Activated naive CD4-positive, alpha-beta T cell treated with anti-CD3 and anti-CD28 coated beads for 36 hours (primary cell): Measurements from ENCODE around the gene SLC26A2. TPM values are rescaled to one million over a fixed set of nuclear protein-coding genes. Genes with fewer than 3 reads are reported as not detected.

Experiments
- CTCF ChIA-PET: fragments of 350-600 bp; sonication (Branson Sonifier 250); formaldehyde crosslinking; loops from one replicate; lab custom pipeline; 2021; ENCODE audit warnings: antibody characterized with exemption; lab: Charles Lee
- DNase-seq: peaks from one replicate; pipeline ENCODE4 v3.0.0-alpha.2; 2020
- H3K27ac Mint-ChIP-seq: one replicate; pipeline ENCODE4 v1.8.0; 2021; ENCODE audit warnings: mild to moderate bottlenecking, mixed read lengths
- H3K27me3 Mint-ChIP-seq: one replicate; pipeline ENCODE4 v1.8.0; 2021; ENCODE audit warnings: low read depth, mixed read lengths
- H3K36me3 Mint-ChIP-seq: one replicate; pipeline ENCODE4 v1.8.0; 2021; ENCODE audit warnings: low read depth, mixed read lengths
- H3K4me1 Mint-ChIP-seq: one replicate; pipeline ENCODE4 v1.8.0; 2021; ENCODE audit warnings: low read depth, mixed read lengths
- H3K4me3 Mint-ChIP-seq: one replicate; pipeline ENCODE4 v1.8.0; 2021; ENCODE audit warnings: mild to moderate bottlenecking, moderate library complexity, mixed read lengths
- H3K9me3 Mint-ChIP-seq: one replicate; pipeline ENCODE4 v1.8.0; 2021; ENCODE audit warnings: mixed read lengths
- intact Hi-C: fragments of 100-400 bp; cut with micrococcal nuclease; formaldehyde crosslinking; loops from one replicate; pipeline ENCODE4 v1.15.1; 2023
- total RNA-seq, 2 experiments: library from RNA; stranded (reverse); gene quantifications; one replicate each; pipeline ENCODE4 v1.2.3, GENCODE V29; 2021

Gene SLC26A2
- total RNA-seq, 2 experiments from 2014 or later = 3.5 to 3.7 TPM

DNA sequence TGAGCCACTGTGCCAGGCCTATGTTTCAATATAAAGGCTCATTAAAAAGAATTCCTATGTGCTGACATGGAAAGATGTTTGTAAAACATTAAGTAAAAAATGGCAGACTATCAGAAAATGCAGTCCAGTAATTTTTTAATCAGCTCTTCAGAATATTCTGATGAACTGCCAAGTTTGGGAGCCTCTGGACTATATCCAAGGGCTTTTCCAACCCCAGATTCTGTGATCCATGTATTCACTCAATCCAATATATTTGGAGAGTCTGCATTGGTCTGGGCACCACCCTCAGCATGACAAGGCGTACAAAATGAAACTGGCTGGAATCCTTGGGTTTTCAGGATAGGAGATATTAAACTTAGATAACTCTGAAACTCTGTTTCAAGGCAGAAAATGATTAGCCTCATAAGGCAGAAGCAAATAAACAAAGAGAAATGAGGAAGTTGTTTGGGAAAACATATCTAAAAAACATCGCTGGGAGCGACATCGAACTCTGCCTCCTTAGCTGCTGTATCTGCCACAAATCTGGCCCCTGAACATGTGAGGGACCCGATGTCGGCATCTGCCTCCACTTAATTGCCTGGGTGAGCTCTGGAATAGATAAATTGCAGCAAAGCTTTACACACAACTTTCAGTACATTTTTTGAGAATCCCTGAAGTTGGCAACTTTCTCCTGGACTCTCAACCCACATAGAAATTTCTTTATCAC is 30.4 kb upstream of the SLC26A2 start:
- DNase-seq = no peak
- no peaks in the 10 kb centered on the region for H3K4me1 Mint-ChIP-seq
- CTCF ChIA-PET = no interaction called here
- H3K36me3 Mint-ChIP-seq = no peaks in the 10 kb centered on the region
- intact Hi-C loops = no loop called here
- H3K27me3 Mint-ChIP-seq = peaks cover 19% of the 10 kb centered on the region
- H3K27ac Mint-ChIP-seq = no peak overlapping the region
- no peaks in the 10 kb centered on the region for H3K9me3 Mint-ChIP-seq
- no peak overlapping the region for H3K4me3 Mint-ChIP-seq

DNA sequence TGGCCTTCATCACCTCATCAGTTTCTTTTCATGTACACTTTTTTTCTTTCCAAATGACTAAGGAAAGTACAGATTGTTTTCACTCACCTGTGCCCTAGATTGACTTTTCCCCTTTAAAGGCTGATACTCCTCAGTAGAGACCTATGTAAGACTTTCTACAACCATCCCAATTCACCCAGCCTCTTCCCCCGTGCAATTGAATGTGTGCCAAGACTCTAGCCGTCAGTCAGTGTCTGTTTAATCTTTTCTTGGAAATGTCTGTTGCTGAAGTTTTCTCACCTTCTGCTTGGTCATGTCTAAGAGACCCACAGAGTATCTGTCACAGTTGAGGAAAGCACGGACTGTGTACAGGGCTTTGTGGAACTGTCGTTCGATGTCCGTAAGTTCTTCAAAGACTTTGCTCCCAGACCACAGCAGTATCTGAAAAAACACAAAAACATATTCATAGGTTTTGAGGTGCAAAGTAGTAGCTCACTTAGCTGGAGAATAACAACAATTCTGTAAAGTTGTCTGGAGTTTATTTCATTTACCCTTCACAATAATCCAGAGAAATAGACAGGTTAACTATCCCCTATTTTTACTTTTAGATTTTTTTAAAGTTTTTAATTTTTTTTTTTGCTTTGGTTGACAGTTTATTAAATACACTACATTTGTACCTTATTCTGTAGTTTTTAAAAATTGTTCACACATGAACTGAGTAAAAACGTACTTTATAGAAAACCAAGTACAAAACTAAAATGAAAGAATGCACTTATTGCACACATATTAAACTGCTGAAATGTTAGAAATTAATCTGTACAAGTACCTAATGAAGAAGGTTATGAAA is 29.6 kb upstream of the SLC26A2 start:
- no peak overlapping the region for H3K4me3 Mint-ChIP-seq
- H3K27me3 Mint-ChIP-seq = peaks cover 19% of the 10 kb centered on the region
- intact Hi-C loops = no loop called here
- no peak overlapping the region for H3K27ac Mint-ChIP-seq
- DNase-seq = no peak
- H3K4me1 Mint-ChIP-seq = no peaks in the 10 kb centered on the region
- H3K36me3 Mint-ChIP-seq = no peaks in the 10 kb centered on the region
- CTCF ChIA-PET = interaction anchor here (0.6 to 0.7 kb wide), 2 partner anchors 31 to 70 kb away, joined by 4 to 5 read pairs; no protein-coding TSS in a partner anchor
- H3K9me3 Mint-ChIP-seq = no peaks in the 10 kb centered on the region

DNA sequence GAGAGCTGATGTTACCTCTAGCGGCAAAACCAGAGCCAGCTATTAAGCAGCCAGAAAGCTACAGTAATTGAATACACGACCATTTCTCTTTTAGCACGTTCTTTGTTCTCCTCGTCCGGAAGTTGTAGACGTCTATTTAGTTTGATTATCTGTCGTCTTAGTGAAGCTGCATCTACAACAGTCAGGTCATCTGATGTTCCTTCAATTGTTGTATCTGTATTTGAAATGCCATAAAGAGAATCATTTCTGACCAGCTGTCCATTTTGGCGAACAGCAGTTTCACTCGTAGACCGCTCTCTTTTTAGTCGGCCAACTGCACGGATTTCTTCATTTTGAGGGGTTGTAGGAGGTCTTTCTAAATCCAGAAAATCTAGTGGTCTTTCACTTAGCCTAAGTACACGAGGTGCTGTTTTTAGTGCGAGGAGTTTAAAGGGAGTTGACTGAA is 28.5 kb upstream of the SLC26A2 start:
- Mint-ChIP-seq H3K27ac (no peak overlapping the region), H3K4me3 (no peak overlapping the region), H3K4me1 (no peaks in the 10 kb centered on the region), H3K9me3 (no peaks in the 10 kb centered on the region), H3K27me3 (peaks cover 19% of the 10 kb centered on the region), H3K36me3 (no peaks in the 10 kb centered on the region)
- intact Hi-C loops = no loop called here
- CTCF ChIA-PET = no interaction called here
- DNase-seq = no peak

DNA sequence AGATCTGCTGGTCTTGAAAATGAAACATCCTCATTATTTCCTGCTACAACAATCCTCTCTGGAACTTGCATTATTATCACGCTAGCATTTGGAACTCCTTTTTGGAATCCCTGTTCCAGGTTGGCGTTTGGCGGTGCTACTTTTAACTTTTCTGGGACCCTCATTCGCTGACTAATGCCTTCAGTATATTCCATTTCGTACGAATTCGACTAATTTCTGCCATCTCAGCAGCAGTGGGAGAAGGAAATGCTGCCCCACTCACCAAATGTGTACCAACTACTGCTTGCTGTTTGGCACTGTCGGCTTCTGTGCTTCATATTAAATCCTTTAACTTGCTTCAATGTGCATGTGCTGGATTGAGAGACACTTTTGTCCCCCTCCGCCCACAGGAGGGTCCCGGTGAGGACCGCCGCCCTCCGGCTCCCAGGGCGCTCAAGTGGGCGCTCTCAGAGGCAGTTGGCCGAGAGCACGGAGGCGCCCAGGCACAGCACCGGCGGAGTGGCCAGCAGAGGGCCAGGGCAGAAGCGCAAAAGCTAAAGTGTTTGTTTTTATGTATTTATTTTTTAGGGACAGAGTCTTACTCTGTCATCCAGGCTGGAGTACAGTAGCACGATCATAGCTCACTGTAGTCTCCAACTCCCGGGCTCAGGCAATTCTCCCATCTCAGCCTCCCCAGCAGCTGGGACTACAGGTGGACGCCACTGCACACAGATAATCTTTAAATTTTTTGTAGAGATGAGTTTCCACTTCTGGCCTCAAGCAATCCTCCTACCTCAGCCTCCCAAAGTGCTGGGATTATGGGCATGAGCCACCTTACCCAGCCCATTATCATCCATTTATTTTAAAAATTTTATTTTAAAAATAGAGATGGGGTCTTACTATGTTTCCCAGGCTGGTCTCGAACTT is 27.9 kb upstream of the SLC26A2 start:
- Mint-ChIP-seq H3K27me3 (peaks cover 19% of the 10 kb centered on the region), H3K27ac (no peak overlapping the region), H3K9me3 (no peaks in the 10 kb centered on the region)

DNA sequence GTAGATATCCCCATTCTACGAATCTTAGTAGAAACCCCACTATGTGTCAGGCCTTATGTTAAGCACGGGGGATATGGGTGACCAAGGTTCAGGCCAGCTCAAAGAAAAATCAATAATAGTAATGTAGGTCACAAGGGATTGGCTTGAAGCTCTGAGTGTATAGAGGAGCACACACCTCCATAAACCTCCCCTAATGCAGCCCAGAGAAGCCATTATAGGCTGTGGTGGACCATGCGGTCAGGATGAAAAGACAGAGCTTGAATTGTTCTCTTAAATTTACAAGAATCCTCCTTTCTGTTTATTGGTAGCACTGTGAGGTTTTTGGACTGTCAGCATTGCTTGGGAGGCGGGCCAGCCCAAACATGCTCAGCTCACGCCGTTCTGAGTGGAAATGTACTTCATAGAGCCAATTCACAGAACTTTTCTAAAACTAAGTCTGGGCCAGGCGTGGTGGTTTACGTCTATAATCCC is 25.1 kb upstream of the SLC26A2 start:
- Mint-ChIP-seq H3K9me3 (no peaks in the 10 kb centered on the region), H3K27ac (no peak overlapping the region), H3K36me3 (no peaks in the 10 kb centered on the region), H3K4me3 (no peak overlapping the region), H3K27me3 (peaks cover 16% of the 10 kb centered on the region), H3K4me1 (peaks cover 6% of the 10 kb centered on the region)
- DNase-seq = no peak
- CTCF ChIA-PET = interaction anchor here (0.6 to 1.5 kb wide), 5 partner anchors 22 to 56 kb away, joined by 3 to 5 read pairs (median 3); no protein-coding TSS in a partner anchor
- intact Hi-C loops = no loop called here

More for the DNA sequence above, 27.9 kb upstream of the SLC26A2 start:
- DNase-seq = no peak
- CTCF ChIA-PET = no interaction called here
- intact Hi-C loops = no loop called here
- H3K4me3 Mint-ChIP-seq = no peak overlapping the region
- H3K36me3 Mint-ChIP-seq = no peaks in the 10 kb centered on the region
- no peaks in the 10 kb centered on the region for H3K4me1 Mint-ChIP-seq

DNA sequence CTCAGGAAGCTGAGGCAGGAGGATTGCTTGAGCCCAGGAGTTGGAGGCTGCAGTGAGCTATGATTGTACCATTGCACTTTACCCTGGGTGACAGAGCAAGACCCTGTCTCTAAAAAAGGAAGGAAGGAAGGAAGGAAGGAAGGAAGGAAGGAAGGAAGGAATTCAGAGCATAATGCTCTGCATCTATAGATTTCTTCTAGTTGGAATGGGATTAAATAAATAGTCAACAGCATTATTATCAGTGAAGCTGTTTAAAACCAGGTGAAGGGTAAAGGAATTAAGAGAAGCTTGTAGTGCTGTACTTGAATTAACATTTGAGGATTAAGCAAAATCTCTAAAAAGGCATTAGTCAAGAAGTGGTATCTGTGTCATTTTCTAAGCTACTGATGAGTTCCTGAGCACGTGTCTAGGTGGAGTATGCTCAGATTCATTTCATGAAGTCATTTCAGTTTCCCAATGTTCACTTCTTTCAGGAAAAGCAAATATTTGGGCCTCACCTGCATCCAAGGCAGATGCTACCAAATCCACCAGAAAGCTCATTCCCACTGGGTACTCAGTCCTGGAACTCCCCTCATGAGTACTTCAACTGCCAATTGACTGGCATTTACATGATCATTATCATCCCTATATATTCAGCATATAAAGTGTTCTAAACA is 24.4 kb upstream of the SLC26A2 start:
- DNase-seq = no peak
- no peaks in the 10 kb centered on the region for H3K36me3 Mint-ChIP-seq
- CTCF ChIA-PET = interaction anchor here (0.6 to 1.3 kb wide), 3 partner anchors 23 to 26 kb away, joined by 3 to 5 read pairs (median 5); no protein-coding TSS in a partner anchor
- H3K27me3 Mint-ChIP-seq = peaks cover 11% of the 10 kb centered on the region
- peaks cover 6% of the 10 kb centered on the region for H3K4me1 Mint-ChIP-seq
- H3K27ac Mint-ChIP-seq = no peak overlapping the region
- no peak overlapping the region for H3K4me3 Mint-ChIP-seq
- intact Hi-C loops = no loop called here
- no peaks in the 10 kb centered on the region for H3K9me3 Mint-ChIP-seq

DNA sequence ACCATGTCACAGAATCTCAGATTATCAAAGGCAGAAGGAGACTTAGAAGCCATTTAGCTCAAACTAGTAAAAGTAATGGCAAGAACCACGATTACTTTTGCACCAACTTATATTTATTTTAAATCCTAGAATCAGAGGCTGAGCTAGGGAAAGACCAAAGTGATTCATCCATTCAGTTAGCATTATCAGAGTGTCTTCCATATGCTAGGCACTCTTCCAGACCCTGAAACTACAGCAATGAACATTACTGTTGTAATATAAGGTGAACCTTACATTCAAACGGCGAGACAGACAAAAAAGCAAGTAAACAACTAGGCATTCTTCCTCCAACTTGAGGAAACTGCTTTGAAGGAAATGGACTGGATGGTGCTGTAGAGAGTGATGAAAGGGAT is 23.9 kb upstream of the SLC26A2 start:
- H3K9me3 Mint-ChIP-seq = no peaks in the 10 kb centered on the region
- H3K27me3 Mint-ChIP-seq = peaks cover 9% of the 10 kb centered on the region
- CTCF ChIA-PET = interaction anchor here (1.2 to 1.3 kb wide), 2 partner anchors 22 to 25 kb away, joined by 5 read pairs; no protein-coding TSS in a partner anchor
- no peak for DNase-seq
- peaks cover 6% of the 10 kb centered on the region for H3K4me1 Mint-ChIP-seq
- intact Hi-C loops = no loop called here
- no peak overlapping the region for H3K27ac Mint-ChIP-seq
- no peak overlapping the region for H3K4me3 Mint-ChIP-seq
- no peaks in the 10 kb centered on the region for H3K36me3 Mint-ChIP-seq

DNA sequence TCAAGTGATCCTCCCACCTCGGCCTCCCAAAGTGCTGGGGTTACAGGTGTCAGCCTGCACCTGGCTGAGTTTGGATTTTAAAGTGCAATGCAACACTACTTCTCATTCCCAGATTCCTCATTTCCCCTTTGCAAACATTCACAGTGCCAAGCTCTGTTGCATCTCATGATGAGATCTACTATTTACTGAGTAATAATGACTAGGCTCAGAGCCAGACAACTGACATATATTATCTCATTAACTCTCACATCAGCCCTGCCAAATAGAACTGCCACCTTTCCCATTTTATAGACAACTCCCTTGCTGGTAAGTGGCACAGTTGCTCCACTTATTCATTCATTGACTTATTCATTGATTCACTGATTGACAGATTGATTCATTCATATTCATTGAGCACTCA is 22.9 kb upstream of the SLC26A2 start:
- intact Hi-C loops = no loop called here
- H3K27me3 Mint-ChIP-seq = peaks cover 2% of the 10 kb centered on the region
- H3K27ac Mint-ChIP-seq = no peak overlapping the region
- no peaks in the 10 kb centered on the region for H3K9me3 Mint-ChIP-seq
- CTCF ChIA-PET = no interaction called here
- H3K36me3 Mint-ChIP-seq = no peaks in the 10 kb centered on the region
- H3K4me1 Mint-ChIP-seq = peaks cover 6% of the 10 kb centered on the region
- no peak overlapping the region for H3K4me3 Mint-ChIP-seq
- DNase-seq = no peak

DNA sequence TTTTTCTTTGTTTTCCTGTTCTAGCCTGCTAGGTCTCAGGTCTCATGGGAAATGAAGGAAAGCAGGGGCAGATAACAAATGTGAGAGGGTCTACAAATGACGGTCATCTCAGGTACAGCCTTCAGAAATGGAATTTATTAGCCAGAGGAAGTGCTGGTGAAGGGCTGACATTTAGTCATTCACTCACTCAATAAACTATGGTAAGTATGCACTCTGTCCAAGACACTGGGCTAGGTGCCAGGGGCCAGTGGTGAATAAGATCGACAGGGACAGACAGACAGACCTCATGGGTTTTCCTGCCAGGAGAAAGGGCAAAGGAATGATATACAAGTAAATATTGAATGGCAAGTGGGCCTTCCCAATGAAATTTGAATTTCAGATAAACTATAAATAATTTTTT is 22.3 kb upstream of the SLC26A2 start:
- no peak for DNase-seq
- H3K9me3 Mint-ChIP-seq = no peaks in the 10 kb centered on the region
- H3K27ac Mint-ChIP-seq = no peak overlapping the region
- CTCF ChIA-PET = no interaction called here
- peaks cover 6% of the 10 kb centered on the region for H3K4me1 Mint-ChIP-seq
- H3K36me3 Mint-ChIP-seq = no peaks in the 10 kb centered on the region
- no peak overlapping the region for H3K4me3 Mint-ChIP-seq
- no peaks in the 10 kb centered on the region for H3K27me3 Mint-ChIP-seq
- intact Hi-C loops = no loop called here

DNA sequence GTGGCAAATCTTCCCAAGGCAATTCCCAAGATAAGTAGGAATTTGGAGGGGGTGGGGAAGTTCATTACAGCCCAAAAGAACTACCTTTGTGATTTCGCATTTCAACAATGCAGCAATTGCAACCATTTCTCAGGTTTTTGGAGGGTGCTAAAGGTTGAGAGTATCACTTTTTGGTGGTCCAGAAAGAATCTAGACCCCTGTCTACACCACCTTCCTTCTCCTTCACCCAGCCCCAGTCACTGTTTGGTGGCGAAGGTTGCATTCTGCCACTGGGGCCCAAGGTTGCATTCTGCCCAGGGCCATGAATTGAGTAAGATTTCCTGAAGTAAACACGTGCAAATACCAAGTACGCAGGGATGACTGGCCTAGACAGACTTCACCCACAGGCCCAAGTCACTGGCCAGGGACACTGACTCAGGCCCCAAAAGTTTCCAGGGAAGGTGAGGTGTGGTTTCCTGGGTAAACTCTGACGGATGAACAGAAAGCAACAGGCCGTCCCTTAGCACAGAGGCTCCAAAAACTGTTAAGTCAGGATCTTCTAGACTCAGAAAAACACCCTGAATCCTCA is 21.7 kb upstream of the SLC26A2 start:
- Mint-ChIP-seq H3K36me3 (no peaks in the 10 kb centered on the region), H3K4me3 (no peak overlapping the region), H3K4me1 (peaks cover 6% of the 10 kb centered on the region), H3K9me3 (no peaks in the 10 kb centered on the region), H3K27me3 (no peaks in the 10 kb centered on the region), H3K27ac (no peak overlapping the region)
- CTCF ChIA-PET = interaction anchor here (0.6 to 0.9 kb wide), 2 partner anchors 17 to 24 kb away, joined by 3 to 5 read pairs; no protein-coding TSS in a partner anchor
- intact Hi-C loops = no loop called here
- no peak for DNase-seq

DNA sequence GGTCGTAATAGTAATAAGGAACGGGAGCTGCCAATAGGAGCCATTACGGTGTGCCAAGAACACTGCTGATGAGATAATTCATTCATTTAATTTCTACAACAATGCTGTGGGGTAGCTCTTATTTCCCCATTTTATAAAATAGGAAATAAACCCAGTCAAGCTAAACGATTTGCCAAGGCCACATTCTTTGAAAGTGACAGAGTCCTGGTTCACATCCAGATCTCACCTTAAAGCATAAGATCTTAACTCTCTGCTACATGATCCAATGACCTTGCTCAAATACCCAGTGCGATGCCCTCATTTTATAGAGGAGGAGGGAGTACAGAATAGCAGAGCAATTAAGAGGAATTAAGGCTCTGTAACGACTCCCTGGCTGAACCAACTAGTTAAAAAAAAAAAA is 21.0 kb upstream of the SLC26A2 start:
- Mint-ChIP-seq H3K27ac (no peak overlapping the region), H3K27me3 (no peaks in the 10 kb centered on the region), H3K4me1 (peaks cover 6% of the 10 kb centered on the region), H3K4me3 (no peak overlapping the region), H3K36me3 (no peaks in the 10 kb centered on the region), H3K9me3 (no peaks in the 10 kb centered on the region)
- intact Hi-C loops = no loop called here
- CTCF ChIA-PET = interaction anchor here (0.9 kb wide), 1 partner anchor 23 kb away, joined by 5 read pairs; no protein-coding TSS in a partner anchor
- no peak for DNase-seq
